Pons (tissue), 1 donor: ENCODE measurements around the gene KRTAP11-1.

Experiments
- DNase-seq: peaks from one replicate; pipeline ENCODE4 v3.0.0-alpha.2; 2016; ENCODE audit warnings: low spot score

KRTAP11-1 gene, protein sequence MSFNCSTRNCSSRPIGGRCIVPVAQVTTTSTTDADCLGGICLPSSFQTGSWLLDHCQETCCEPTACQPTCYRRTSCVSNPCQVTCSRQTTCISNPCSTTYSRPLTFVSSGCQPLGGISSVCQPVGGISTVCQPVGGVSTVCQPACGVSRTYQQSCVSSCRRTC

DNA sequence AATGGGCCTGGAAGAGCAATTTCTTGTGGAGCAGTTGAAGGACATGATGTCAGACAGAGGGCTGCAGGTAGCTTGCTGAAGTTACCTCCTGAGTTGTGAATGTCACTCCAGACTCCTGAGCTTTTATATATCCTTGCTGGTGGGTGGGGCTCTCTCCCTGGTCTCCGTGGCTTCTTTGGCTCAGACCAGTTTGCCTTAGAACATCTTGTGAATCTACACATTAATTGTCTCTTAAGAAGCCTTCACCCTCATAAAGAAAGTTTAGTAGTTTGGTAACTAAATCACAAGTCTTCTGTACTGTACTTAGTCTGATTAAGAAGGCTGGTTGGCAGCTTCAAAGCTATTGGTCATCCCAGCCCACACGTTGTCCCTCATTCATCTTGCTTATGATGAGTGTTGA lies at the start of gene KRTAP11-1:
Gene KRTAP11-1 (minus strand): TSS at position 101 of the 400 bp plus-strand sequence. CDS start 56 bp downstream, at position 45.
- DNase-seq: no peak

DNA sequence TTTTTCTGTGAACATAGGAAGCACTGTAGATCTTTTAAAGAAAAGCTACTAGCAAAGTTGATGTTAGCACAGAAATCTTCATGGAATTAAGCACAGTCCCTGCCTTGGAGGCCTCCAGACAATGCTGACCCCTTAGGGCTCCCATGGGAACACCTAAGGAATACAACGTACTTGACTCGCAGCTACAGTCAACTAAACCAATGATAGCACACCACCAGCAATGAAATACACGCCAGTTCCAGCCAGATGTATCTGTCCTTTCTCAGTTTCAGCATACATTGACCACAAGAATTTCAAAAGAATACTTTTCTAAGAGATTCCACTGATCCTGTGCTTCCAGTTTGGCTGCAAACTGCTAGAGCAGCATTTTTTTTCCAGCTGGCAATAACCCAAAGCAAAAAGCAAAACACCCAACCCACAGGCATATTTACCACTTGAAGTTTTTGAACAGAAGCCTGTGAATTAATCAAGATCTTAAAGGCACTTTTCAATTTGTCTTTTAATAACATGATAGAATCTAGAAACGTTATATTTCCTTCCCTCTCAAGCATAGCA lies 42.8 kb upstream of the KRTAP11-1 start:
- no peak for DNase-seq

DNA sequence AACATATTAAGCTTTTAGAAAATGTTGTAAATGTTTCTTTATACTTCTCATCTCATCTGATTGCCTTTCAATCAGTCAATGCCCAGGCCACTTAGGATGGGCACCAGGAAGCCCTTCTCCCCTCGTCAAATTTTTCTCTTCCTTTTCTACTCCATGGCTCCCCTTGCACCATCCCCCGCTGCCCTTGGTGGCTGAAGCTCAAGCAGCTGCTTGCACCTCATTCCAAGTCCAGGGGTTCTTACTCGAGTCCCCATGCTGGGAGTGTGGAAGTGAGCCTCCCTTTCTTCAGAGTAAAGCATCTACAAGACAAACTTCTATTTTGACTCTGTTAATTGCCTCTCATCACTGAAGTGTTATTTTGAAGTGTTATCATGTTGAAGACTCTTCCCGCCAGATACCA lies 39.7 kb upstream of the KRTAP11-1 start:
- no peak for DNase-seq

DNA sequence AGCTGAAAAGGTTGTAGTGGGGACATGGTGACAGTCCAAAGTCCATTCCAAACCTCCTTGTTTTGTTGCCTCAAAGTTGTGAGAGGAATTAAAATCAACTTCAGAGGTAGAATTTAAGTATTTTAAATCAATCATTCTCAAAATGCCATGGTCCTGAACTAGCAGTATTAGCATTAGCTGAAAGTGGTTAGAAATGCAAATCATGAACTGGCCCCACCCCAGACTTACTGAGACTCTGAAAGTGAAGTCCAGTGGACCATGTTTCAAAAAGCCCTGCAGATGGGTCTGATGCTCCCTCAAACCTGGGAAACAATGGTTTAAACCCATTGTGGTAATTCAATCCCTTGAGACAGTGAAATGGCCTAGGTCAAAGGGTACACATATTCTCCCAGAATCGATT lies 36.2 kb upstream of the KRTAP11-1 start:
- no peak for DNase-seq

DNA sequence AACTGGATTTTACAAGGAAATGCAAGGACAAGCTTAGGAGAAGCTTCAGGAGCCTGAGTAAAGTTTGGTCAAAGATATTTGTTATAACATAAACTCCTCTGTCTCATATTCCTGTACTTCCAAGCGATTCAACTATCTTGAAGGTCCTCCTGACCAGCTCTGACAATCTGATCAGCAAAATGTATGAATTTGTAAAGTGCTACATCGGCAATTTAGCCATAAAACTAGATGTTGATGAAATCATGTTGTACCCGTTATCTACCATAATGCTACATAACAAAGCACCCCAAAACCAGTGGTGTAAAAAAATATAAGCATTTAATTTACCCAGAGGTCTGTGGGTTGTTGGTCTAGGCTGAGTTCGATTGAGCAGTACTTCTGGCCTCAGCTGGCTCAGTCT lies 19.5 kb upstream of the KRTAP11-1 start:
- DNase-seq: no peak

DNA sequence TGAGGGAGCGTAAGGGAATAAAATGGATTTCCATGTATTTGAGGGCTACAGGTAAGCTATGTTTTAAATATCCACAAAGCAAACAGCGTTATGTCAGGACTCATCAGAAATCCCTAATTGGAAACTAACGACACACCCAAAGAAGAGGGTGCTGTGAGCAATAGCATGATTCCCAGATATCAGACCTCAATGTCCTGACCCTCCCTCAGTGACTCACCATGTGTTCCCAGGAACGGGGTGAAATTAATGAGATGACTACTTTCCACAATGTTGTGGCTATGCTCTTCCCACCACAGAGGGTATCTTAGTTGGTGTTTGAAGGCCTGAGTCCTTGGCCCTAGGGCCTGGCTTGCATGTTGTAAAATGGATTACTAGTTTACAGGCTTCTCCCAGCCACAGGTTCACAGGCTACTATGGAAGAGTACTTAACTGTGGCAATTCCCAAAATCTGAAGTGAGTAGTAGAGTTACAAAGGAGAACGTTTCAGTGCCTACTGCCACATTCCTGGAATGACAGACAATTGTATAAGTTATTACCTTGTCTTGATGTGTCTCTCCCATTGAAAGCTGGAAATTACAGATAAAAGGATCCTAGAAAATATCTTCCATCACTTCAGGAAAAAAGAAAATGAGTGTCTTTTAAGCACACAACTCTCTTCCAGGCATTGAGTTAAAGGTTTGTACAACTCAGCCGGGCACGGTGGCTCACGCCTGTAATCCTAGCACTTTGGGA lies 1.7 kb upstream of the KRTAP11-1 start:
- no peak for DNase-seq

DNA sequence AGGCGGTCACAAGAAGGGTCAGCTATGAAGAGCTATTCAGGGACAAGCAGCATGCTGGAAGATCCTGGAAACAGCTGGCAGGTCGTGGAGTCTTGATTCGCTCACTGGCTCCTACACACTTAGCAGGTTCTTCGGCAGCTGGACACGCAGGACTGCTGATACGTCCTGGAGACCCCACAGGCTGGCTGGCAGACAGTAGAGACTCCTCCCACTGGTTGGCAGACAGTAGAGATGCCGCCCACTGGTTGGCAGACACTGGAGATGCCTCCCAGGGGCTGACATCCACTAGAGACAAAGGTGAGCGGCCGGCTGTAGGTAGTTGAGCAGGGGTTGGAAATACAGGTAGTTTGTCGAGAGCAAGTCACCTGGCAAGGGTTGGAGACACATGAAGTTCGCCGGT lies 466 bp downstream of the KRTAP11-1 start:
- DNase-seq: no peak

DNA sequence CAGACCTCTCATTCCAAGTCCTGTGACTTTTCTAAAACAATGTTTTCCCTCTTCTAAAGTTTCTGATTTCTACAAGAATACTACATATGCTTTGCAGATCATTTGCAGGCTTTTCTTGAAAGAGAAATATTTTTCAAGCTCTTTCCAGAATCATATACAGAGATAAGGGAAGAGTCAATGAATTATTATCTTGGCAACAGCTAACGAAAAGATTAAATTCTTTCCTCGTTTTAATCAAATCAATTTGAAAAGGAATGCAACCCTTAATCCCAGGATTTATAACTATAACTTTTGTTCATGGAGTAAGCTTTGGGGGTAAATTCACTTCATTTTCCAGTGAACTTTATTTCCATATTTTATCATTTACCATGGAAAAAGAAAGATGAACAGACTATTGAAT lies 6.9 kb downstream of the KRTAP11-1 start:
- no peak for DNase-seq

DNA sequence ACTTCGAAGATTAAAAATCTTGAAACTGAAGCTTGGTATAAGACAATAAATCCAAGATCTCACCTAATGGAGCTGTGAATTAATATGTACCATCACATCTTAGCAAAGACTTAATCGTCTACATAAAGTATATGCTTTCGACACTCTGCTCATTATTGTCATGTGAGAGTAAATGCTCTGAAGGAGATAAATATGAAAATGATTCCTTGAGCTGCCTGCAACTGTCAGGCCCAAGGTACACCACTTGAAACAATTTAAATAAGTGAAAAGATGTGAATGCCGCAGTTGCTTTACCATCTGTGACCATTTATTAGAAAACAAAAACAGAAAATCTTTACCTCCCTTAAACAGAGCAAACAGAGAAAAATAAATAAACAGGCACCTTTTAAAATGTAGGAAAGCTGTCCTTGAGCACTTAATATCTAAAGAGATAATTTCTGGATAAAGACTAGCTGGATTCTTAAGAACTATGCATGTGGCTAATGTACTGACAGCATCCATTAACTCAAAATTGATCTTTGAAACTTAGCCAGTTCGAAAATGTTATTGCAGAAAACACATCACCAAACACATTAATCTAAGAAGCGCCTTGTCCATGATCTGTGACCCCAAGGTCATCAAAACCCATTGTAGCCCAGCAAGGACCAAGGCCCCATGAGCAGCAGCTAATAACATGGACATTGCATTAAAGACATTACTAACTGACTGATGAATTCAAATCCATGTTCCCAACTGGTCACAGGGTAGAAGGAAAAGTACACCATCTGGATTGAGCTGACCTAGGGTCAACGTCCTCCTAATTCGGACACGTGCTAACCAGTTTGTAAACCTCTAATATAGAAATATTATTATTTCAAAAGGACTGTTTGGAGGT lies 33.5 kb downstream of the KRTAP11-1 start:
- DNase-seq: no peak

DNA sequence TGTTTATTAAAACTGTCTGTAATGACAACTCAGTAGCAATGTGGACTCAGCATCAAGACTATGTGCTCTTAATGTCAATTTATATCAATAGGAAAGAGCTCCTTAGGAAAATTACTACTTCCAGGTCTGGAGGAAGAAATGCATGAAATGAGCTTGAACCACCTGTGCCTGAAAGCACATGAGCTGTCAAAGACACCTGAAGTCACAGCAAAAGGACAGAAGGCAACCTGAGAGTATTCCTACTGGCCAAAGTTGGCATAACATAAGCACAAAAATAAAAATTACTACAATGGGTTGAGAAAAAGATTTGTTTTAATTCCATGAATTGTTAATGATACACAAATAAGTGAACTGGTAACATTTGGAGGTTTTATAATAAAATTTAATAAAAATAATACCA lies 38.4 kb downstream of the KRTAP11-1 start:
- no peak for DNase-seq

DNA sequence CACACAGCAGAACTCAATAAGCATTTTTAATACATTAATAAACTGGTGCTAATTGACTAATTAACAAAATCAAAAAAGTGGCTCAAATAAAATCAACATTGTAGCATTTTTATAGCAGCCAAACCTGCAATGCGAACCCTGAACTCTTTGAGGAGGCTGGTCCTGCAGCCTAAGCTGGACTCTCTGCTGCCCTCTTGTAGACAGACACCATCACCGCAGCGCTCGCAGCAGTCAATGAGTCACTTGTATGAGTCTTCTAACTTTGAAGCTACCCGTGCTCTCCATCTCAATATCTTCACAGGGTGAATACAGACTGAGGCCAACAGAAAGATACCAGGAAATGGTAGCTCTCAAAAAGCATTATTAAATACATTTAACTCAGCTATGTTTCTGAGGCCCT lies 42.1 kb downstream of the KRTAP11-1 start:
- no peak for DNase-seq

DNA sequence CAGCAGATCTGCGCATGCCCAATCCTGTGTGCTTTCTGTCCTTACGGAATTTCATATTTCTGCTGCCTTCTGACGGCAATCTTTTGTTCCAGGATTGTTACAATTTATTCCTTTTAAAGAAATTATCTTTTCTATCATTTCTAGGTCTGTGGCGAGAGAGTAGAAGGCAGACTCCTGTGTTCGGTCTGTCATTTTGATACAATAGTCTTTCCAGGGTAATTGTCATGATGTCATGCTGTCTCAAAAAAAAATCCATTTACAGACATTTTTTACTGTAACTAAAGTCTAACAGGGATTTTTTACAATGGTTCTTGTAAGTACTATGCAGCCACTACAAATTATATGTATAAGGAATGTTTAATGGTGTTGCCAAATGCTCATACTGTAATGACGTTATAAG lies 42.8 kb downstream of the KRTAP11-1 start:
- DNase-seq: no peak

DNA sequence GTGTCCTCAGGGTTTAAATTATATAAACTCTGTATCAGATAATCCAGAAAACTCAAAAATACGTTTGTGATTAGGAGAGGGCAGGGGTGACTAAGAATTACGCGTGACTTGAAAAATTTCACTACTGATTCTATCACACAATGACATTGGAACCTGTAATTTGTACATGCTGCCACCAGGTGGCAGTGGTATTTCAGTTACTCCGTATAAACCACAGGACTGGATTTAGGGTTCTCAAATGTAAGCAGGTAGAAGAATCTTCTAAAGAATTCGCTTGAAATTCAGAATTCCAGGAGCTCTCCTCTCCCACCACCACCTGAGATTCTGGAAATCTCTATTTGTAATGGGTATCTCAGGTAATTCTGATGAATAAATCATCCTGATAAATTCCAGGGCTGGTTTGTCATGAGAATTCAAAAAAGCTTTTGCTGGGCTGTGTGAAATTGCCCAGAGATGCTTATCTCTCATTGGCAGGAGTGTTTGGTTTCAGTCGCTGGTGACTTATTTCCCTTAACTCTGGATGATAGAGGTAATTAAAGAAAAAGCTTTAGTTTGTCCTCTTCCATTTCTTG lies 50.1 kb downstream of the KRTAP11-1 start:
- no peak for DNase-seq
